Kidney epithelial cell (primary cell): ENCODE results near the gene NDUFS5. TPM values are rescaled to one million over a fixed set of nuclear protein-coding genes. Genes with fewer than 3 reads are reported as not detected.

ENCODE experiments used
- DNase-seq: peaks from one replicate; pipeline ENCODE4 v3.0.0-alpha.2; 2010; ENCODE audit warnings: low read depth
- H3K27me3 ChIP-seq: 2 replicates; pipeline ENCODE4 v1.6.0; 2011; ENCODE audit warnings: low read length; ENCODE audit not compliant: control insufficient read depth, insufficient read depth
- H3K36me3 ChIP-seq: 2 replicates; pipeline ENCODE4 v1.5.1; 2011; ENCODE audit warnings: low read length; ENCODE audit not compliant: control insufficient read depth, insufficient read depth
- H3K4me3 ChIP-seq: 2 replicates; pipeline ENCODE4 v1.5.1; 2011; ENCODE audit warnings: low read depth, mild to moderate bottlenecking, control low read depth, low read length
- total RNA-seq: library from RNA; depleted of rRNA; stranded (reverse); fragments of >200 nt; gene quantifications from 2 replicates; pipeline ENCODE4 v1.2.3, GENCODE V29; 2015
- TF ChIP-seq, protein P1 (sequence below): IDR thresholded peaks from 2 replicates; pipeline ENCODE4 v1.5.1; 2011; ENCODE audit warnings: mild to moderate bottlenecking, moderate library complexity, low read length, control low read depth, inconsistent platforms; ENCODE audit not compliant: insufficient read depth, poor library complexity, severe bottlenecking

NDUFS5 gene
- total RNA-seq, 1 donor from 2014 or later, result 403 TPM

DNA sequence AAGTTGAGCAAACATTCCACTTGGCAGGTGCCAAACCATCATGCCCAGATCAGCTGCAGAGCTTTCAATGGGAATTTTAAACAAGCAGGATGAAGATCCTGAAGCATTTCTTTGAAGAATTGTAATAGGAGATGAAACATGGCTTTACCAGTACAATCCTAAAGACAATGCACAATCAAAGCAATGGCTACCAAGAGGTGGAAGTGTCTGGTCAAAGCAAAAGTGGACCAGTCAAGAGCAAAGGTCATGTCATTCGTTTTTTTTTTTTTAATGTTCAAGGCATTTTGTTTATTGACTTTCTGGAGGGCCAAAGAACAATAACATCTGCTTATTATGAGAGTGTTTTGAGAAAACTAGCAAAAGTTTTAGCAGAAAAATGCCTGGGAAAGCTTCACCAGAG, 3.0 kb upstream of the NDUFS5 start:
- Histone ChIP-seq H3K36me3 (no peaks in the 10 kb centered on the region), H3K27me3 (no peaks in the 10 kb centered on the region)

DNA sequence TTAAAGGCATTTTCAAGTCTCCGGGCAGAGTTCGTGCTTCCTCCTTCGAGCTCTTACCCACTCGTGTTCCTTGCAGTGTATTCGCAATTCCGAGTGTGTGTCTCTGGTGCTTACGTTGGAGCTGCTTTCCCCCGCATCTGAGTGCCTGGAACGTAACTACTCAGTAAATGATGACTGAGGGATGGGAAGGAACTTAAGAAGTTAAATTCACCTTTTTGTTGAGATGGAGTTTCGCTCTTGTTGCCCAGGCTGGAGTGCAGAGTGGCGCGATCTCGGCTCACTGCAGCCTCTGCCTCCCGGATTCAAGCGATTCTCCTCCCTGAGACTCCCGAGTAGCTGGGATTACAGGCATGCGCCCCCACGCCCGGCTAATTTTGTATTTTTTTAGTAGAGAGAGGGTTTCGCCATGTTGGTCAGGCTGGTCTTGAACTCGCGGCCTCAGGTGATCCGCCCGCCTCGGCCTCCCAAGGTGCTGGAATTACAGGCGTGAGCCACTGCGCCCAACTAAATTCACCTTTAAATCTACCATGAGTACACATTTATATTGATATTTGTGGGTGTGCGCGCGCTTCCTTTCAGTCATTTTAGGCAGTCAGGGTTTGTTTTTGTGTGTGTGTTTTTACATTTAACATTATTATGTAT, 837 bp downstream of the NDUFS5 start:
- H3K4me3 ChIP-seq, result peak overlapping the region; percentile 61
- no peaks in the 10 kb centered on the region for H3K27me3 ChIP-seq
- no peak for DNase-seq

More for the DNA sequence above, 3.0 kb upstream of the NDUFS5 start:
- TF ChIP-seq, protein P1, sequence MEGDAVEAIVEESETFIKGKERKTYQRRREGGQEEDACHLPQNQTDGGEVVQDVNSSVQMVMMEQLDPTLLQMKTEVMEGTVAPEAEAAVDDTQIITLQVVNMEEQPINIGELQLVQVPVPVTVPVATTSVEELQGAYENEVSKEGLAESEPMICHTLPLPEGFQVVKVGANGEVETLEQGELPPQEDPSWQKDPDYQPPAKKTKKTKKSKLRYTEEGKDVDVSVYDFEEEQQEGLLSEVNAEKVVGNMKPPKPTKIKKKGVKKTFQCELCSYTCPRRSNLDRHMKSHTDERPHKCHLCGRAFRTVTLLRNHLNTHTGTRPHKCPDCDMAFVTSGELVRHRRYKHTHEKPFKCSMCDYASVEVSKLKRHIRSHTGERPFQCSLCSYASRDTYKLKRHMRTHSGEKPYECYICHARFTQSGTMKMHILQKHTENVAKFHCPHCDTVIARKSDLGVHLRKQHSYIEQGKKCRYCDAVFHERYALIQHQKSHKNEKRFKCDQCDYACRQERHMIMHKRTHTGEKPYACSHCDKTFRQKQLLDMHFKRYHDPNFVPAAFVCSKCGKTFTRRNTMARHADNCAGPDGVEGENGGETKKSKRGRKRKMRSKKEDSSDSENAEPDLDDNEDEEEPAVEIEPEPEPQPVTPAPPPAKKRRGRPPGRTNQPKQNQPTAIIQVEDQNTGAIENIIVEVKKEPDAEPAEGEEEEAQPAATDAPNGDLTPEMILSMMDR, result no peak
- H3K4me3 ChIP-seq, result no peak overlapping the region
- DNase-seq, result no peak

DNA sequence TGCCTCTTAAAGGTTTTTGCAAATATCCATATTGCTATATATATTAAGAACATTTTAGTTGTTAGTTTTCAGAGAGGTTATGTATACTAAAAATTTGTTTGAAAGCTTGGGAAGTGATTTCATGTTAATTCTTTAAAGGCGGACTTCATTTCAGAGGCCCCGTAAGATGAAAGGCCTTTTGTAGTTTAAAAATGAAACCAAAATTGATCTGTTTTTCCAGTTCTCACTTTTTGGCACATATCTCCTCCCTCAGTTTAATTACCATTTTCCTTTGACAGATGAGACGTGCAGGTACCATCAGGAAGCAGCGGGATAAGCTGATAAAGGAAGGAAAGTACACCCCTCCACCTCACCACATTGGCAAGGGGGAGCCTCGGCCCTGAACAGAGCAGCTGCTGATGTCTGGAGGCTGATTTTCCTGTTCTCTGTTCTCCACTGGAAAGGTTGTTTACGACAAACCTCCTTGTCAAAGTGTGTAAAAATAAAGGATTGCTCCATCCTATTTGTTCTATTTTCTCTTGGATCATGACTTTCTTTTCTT, 8.0 kb downstream of the NDUFS5 start:
- TF ChIP-seq, protein P1, result no peak
- Histone ChIP-seq H3K27me3 (no peaks in the 10 kb centered on the region), H3K36me3 (peaks cover 2% of the 10 kb centered on the region), H3K4me3 (no peak overlapping the region)
- DNase-seq, result no peak

More for the DNA sequence above, 837 bp downstream of the NDUFS5 start:
- H3K36me3 ChIP-seq, result peaks cover 2% of the 10 kb centered on the region
- TF ChIP-seq, protein P1, result no peak

DNA sequence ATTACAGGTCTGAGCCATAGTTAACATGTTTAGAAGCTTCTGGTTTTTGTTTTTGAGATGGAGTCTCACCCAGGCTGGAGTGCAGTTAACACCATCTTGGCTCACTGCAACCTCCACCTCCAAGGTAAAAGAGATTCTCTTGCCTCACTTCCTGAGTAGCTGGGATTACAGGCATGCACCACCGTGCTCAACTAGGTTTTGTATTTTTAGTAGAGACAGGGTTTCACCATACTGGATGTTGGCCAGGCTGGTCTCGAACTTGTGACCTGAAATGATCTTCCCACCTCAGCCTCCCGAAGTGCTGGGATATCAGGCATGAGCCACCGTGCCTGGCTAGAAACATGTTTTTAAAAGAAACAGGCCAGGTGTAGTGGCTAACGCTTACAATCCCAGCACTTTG, 10.5 kb downstream of the NDUFS5 start:
- TF ChIP-seq, protein P1, result no peak
- Histone ChIP-seq H3K36me3 (no peaks in the 10 kb centered on the region), H3K27me3 (no peaks in the 10 kb centered on the region), H3K4me3 (no peak overlapping the region)
- DNase-seq, result no peak

DNA sequence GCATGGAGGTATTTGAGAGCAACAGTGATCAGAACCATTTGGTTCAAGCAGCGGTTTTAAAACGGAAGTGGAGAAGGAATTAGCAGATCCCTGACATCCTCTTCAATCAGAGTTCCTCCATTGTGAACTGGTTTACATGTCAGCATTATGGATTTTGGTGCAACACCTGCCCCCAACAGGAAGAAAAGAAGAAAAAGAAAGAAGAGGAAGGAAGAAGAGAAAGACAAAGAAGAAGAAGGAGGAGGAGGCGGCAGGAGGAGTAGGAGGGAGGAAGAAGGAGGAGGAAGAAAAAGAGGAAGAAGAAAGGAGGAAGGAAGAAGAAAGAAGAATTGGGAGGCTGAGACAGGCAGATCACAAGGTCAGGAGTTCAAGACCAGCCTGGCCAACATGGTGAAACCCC, 17.4 kb downstream of the NDUFS5 start:
- DNase-seq, result no peak
- H3K36me3 ChIP-seq, result peaks cover 1% of the 10 kb centered on the region
- no peak overlapping the region for H3K4me3 ChIP-seq
- H3K27me3 ChIP-seq, result no peaks in the 10 kb centered on the region
- TF ChIP-seq, protein P1, result no peak

DNA sequence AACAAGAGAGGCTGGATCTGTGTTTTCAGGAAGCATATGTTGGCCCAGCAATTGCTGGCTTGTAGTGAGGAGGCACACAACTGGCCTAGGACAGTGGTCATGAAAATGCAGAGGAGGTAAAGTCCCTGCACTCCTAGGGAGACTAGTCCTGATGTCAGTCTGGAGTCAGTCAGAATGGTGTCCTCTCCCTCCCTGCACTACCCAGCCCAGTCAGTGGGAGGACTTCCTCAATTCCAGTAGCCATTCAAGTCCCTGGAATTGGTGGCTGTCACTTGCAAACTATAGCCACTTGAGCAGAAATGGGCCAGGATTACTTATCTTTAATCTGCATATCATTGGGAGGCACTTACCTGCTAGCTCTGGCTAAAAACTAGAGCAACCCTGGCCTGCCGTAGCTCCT, 18.6 kb downstream of the NDUFS5 start:
- no peak for DNase-seq
- Histone ChIP-seq H3K27me3 (no peaks in the 10 kb centered on the region), H3K4me3 (no peak overlapping the region), H3K36me3 (peaks cover 1% of the 10 kb centered on the region)
- TF ChIP-seq, protein P1, result no peak
